ENCODE measurements around the gene OR6K2. TPM values are rescaled to one million over a fixed set of nuclear protein-coding genes. Genes with fewer than 3 reads are reported as not detected.

The OR6K2 gene
- total and polyA plus RNA-seq, 2 of the 4 experiments (the other 2 are of a cell fraction), result not detected

GRCh38 chr1:158711098-158711497, 10.6 kb upstream of the OR6K2 start:
- Histone ChIP-seq H3K79me1 (ENCODE audit: low read depth in 1 of 2, low read length in 2 of 2) (no peaks in the 10 kb centered on the region), H3K4me1 (ENCODE audit: control insufficient read depth, insufficient read depth, low read length) (no peaks in the 10 kb centered on the region)

More at GRCh38 chr1:158711098-158711497, 10.6 kb upstream of the OR6K2 start:
- Histone ChIP-seq H2AK5ac (ENCODE audit: low read depth, low read length) (no peak overlapping the region), H3K4me2 (ENCODE audit: low read depth, low read length) (no peak overlapping the region), H2AFZ (replicated peaks; ENCODE audit: low read length, poor library complexity) (no peak overlapping the region), H3K9me1 (ENCODE audit: insufficient read depth, low read length) (no peaks in the 10 kb centered on the region), H2BK5ac (ENCODE audit: low read depth, low read length, poor library complexity, severe bottlenecking) (no peak overlapping the region), H3K14ac (replicated peaks; ENCODE audit: low read depth, low read length) (no peak overlapping the region), H3K56ac (ENCODE audit: extremely low read depth, insufficient read depth, low read length) (no peak overlapping the region), H4K8ac (ENCODE audit: low read depth in 2 of 2, low read length in 2 of 2) (no peak overlapping the region), H3K9me3 (ENCODE audit: control insufficient read depth, insufficient read depth, low read length) (no peaks in the 10 kb centered on the region), H4K91ac (ENCODE audit: insufficient read depth, low read depth, low read length) (no peak overlapping the region), H3K27ac (ENCODE audit: insufficient read depth, low read length) (no peak overlapping the region), H3K23ac (ENCODE audit: low read depth, low read length) (no peak overlapping the region), H3K9ac (ENCODE audit: low read depth, low read length) (no peak overlapping the region), H3K27me3 (ENCODE audit: control insufficient read depth, insufficient read depth, low read length) (no peaks in the 10 kb centered on the region), H2BK120ac (ENCODE audit: low read depth, low read length) (no peak overlapping the region), H4K5ac (ENCODE audit: low read depth, low read length) (no peak overlapping the region), H2BK20ac (ENCODE audit: low read depth, low read length) (no peak overlapping the region), H3K4ac (ENCODE audit: low read depth, low read length) (no peak overlapping the region), H2AK9ac (replicated peaks; ENCODE audit: low read depth, low read length, poor library complexity) (no peak overlapping the region), H3K4me3 (ENCODE audit: insufficient read depth, low read depth, low read length) (no peak overlapping the region), H3K36me3 (ENCODE audit: control insufficient read depth, insufficient read depth, low read length) (no peaks in the 10 kb centered on the region), H3K18ac (ENCODE audit: low read depth, low read length) (no peak overlapping the region), H2BK15ac (ENCODE audit: low read depth, low read length) (no peak overlapping the region), H4K20me1 (ENCODE audit: insufficient read depth, low read length) (no peaks in the 10 kb centered on the region)
- WGBS, 2 experiments (ENCODE audit: extremely low coverage in 2 of 2, insufficient read length in 1 of 2), result 0% methylated on average over 1 of the region's 4 CpGs; no CpG with 5 or more reads in 1 of the 2 experiments
- ATAC-seq (ENCODE audit: low read depth) (no peak), DNase-seq (no peak)
- POLR2A ChIA-PET (ENCODE audit: unreplicated experiment), result no interaction called here
- TF ChIP-seq CTCF (conservative IDR thresholded peaks at IDR 0.05; ENCODE audit: low read depth, low read length), result no peak
- TF ChIP-seq NFE2L2 (IDR thresholded peaks at IDR 0.05; ENCODE audit: low read depth, low read length), result no peak
- TF ChIP-seq SMC3 (IDR thresholded peaks at IDR 0.05; ENCODE audit: low read depth, low read length), result no peak
- TF ChIP-seq BHLHE40 (IDR thresholded peaks at IDR 0.05; ENCODE audit: low read depth, low read length), result no peak
- TF ChIP-seq MAFK (IDR thresholded peaks at IDR 0.05; ENCODE audit: low read depth, low read length), result no peak
- no peak for TF ChIP-seq RFX5 (IDR thresholded peaks at IDR 0.05; ENCODE audit: low read depth, low read length)
- no peak for TF ChIP-seq CEBPB (IDR thresholded peaks at IDR 0.05; ENCODE audit: low read depth, low read length)
- TF ChIP-seq ELK1 (IDR thresholded peaks at IDR 0.05; ENCODE audit: borderline replicate concordance, low read depth, low read length), result no peak
- TF ChIP-seq CHD1 (IDR thresholded peaks at IDR 0.05; ENCODE audit: low read depth, low read length), result no peak
- TF ChIP-seq MAZ (IDR thresholded peaks at IDR 0.05; ENCODE audit: borderline replicate concordance, low read depth, low read length), result no peak
- TF ChIP-seq POLR2A (IDR thresholded peaks at IDR 0.05; ENCODE audit: low read depth, low read length), result no peak
- no peak for TF ChIP-seq RCOR1 (IDR thresholded peaks at IDR 0.05; ENCODE audit: insufficient replicate concordance, low read length)
- TF ChIP-seq MXI1 (IDR thresholded peaks at IDR 0.05; ENCODE audit: borderline replicate concordance, low read depth, low read length), result no peak
- TF ChIP-seq FOS (IDR thresholded peaks at IDR 0.05; ENCODE audit: low read depth, low read length), result no peak
- no peak for TF ChIP-seq USF2 (IDR thresholded peaks at IDR 0.05; ENCODE audit: low read depth, low read length)
- TF ChIP-seq RAD21 (IDR thresholded peaks at IDR 0.05; ENCODE audit: low read length), result no peak
- dilution Hi-C loops (cut with HindIII; ENCODE audit: low sequenced_read_pairs, unreplicated experiment) (no loop called here), intact Hi-C loops (cut with micrococcal nuclease) (no loop called here), in situ Hi-C loops (cut with MboI; ENCODE audit: low sequenced_read_pairs) (no loop called here)
- CTCF ChIA-PET, result no interaction called here
- no TSS peak for BruUV-seq (replicated peaks)

Measured in IMR-90 (cell line).